Fibroblast of the aortic adventitia (primary cell): Measurements from ENCODE around the gene XYLT1. TPM values are rescaled to one million over a fixed set of nuclear protein-coding genes. Genes with fewer than 3 reads are reported as not detected.

Source experiments
- DNase-seq: peaks from one replicate; pipeline ENCODE4 v3.0.0-alpha.2; 2010; ENCODE audit warnings: low read depth
- H3K4me3 ChIP-seq: 2 replicates; pipeline ENCODE4 v1.5.1; 2011; ENCODE audit warnings: low read depth, mild to moderate bottlenecking, control low read depth, low read length, moderate library complexity
- CTCF ChIP-seq: IDR thresholded peaks from 2 replicates; pipeline ENCODE4 v1.5.1; 2011; ENCODE audit warnings: mild to moderate bottlenecking, low read length, control low read depth, inconsistent platforms; ENCODE audit not compliant: insufficient read depth
- total RNA-seq: library from RNA; depleted of rRNA; stranded (reverse); fragments of >200 nt; gene quantifications from 2 replicates; pipeline ENCODE4 v1.2.3, GENCODE V29; 2012; ENCODE audit warnings: low replicate concordance

Gene XYLT1
- total RNA-seq, 1 donor = 32.7 TPM

- TF ChIP-seq CTCF = no peak
- DNase-seq = no peak
- H3K4me3 ChIP-seq = no peak overlapping the region
Observed at GRCh38 chr16:17420816-17421215, 49.9 kb downstream of the XYLT1 start.

GRCh38 chr16:17419266-17419665 lies 51.5 kb downstream of the XYLT1 start:
- no peak for DNase-seq
- TF ChIP-seq CTCF = no peak
- H3K4me3 ChIP-seq = no peak overlapping the region

GRCh38 chr16:17417740-17418139 lies 53.0 kb downstream of the XYLT1 start:
- no peak for DNase-seq
- TF ChIP-seq CTCF = no peak
- no peak overlapping the region for H3K4me3 ChIP-seq

GRCh38 chr16:17416461-17417311 lies 54.1 kb downstream of the XYLT1 start:
- DNase-seq = no peak
- H3K4me3 ChIP-seq = no peak overlapping the region
- no peak for TF ChIP-seq CTCF

- DNase-seq = no peak
- TF ChIP-seq CTCF = no peak
- H3K4me3 ChIP-seq = no peak overlapping the region
Observed at GRCh38 chr16:17414916-17415315, 55.8 kb downstream of the XYLT1 start.

GRCh38 chr16:17414421-17414820 lies 56.3 kb downstream of the XYLT1 start:
- TF ChIP-seq CTCF = no peak
- no peak overlapping the region for H3K4me3 ChIP-seq
- DNase-seq = no peak

GRCh38 chr16:17413508-17413907 lies 57.3 kb downstream of the XYLT1 start:
- no peak for DNase-seq
- no peak for TF ChIP-seq CTCF
- H3K4me3 ChIP-seq = no peak overlapping the region
